Umbilical cord (tissue), 2 donors: ENCODE measurements around the gene GREM2. TPM values are rescaled to one million over a fixed set of nuclear protein-coding genes. Genes with fewer than 3 reads are reported as not detected.

Experiments used
- DNase-seq: peaks from one replicate; pipeline ENCODE4 v3.0.0-alpha.2; 2015; ENCODE audit warnings: low spot score
- total RNA-seq: library from RNA; depleted of rRNA; stranded (reverse); fragments of >200 nt; gene quantifications from one replicate; pipeline ENCODE4 v1.2.3, GENCODE V29; 2014; ENCODE audit warnings: low replicate concordance; ENCODE audit not compliant: insufficient read depth

GREM2 gene
- total RNA-seq, 1 donor from 2014 or later, result 4.8 TPM

- no peak for DNase-seq
These were observed 154.8 kb downstream of the GREM2 start for GRCh38 chr1:240457203-240457602.

- DNase-seq, result no peak
These were observed 156.6 kb downstream of the GREM2 start for GRCh38 chr1:240455228-240455821.

DNA sequence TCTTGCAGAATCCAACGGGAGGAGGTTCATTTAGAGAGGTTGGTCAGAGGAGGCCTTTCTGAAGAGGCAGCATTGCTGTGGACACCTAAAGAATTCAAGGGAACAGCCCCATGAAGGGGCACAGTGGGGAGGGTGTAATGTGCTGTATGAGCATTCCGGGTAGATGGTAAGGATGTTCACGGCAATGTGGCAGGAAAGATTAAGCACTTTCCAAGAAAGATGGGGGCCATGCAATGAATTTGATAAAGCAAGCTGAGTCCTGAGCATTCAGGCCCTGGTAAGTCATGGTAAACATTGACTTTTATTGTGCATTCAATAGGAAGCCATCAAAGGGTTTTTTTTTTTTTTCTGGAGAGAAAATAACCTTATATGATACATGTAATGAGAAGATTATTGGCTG lies 166.6 kb downstream of the GREM2 start:
- DNase-seq, result no peak

DNA sequence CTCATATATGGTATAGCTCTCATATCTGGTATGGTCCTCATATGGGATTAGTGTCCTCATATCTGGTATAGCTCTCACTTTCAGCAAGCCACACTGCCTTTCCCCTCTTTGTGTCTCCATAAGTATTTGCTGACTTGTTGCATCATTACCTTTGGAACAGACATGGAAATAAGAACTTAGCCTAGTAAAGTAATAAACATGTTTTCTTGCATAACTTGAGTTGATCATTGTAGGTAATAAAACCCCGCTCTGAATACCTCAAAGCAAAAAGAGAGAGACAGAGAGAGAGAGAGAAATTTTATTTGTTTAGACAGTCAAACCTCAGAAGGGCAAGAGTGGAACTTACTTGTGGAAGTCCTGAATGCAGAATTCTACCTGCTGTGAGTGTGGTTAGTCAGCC lies 170.3 kb downstream of the GREM2 start:
- no peak for DNase-seq
